Keratinocyte (primary cell): ENCODE measurements around the gene ANKRD2. TPM values are rescaled to one million over a fixed set of nuclear protein-coding genes. Genes with fewer than 3 reads are reported as not detected.

Experiments
- DNase-seq: peaks from one replicate; pipeline ENCODE4 v3.0.0-alpha.2; 2011; ENCODE audit warnings: low read depth, missing footprints, low spot score
- FAIRE-seq: peaks from 2 replicates; lab custom pipeline; 2011; peaks lifted over from hg19 to GRCh38; lab: Jason Lieb, UNC
- H2AFZ ChIP-seq: 2 replicates; pipeline ENCODE4 v1.6.0; 2012; ENCODE audit warnings: low read length, control low read depth, inconsistent platforms; ENCODE audit not compliant: control insufficient read depth
- H3K27ac ChIP-seq: 2 replicates; pipeline ENCODE4 v1.5.1; 2011; ENCODE audit warnings: low read length; ENCODE audit not compliant: control insufficient read depth, insufficient read depth
- H3K27me3 ChIP-seq: 3 replicates; pipeline ENCODE4 v1.6.0; 2011; ENCODE audit warnings: low read length; ENCODE audit not compliant: control insufficient read depth, insufficient read depth; ENCODE audit errors: extremely low read depth
- H3K36me3 ChIP-seq, 2 experiments: 2 replicates in 1 of 2; 3 replicates in 1 of 2; pipeline ENCODE4 v1.5.1; 2011; ENCODE audit warnings: low read length in 2 of 2, mild to moderate bottlenecking in 1 of 2; ENCODE audit not compliant: control insufficient read depth in 2 of 2, insufficient read depth in 2 of 2; ENCODE audit errors: extremely low read depth in 1 of 2
- H3K4me1 ChIP-seq: 3 replicates; pipeline ENCODE4 v1.5.1; 2011; ENCODE audit warnings: low read length; ENCODE audit not compliant: control insufficient read depth, insufficient read depth; ENCODE audit errors: extremely low read depth
- H3K4me2 ChIP-seq: 3 replicates; pipeline ENCODE4 v1.6.0; 2011; ENCODE audit warnings: low read depth, low read length; ENCODE audit not compliant: control insufficient read depth, insufficient read depth; ENCODE audit errors: extremely low read depth
- H3K4me3 ChIP-seq, 3 experiments: fragments of 200-600 bp in 1 of 3; sonication (generic) in 1 of 3; 2 replicates in 2 of 3; 3 replicates in 1 of 3; pipeline ENCODE4 v1.5.1; 2011 to 2016; ENCODE audit warnings: low read length in 3 of 3, mild to moderate bottlenecking in 3 of 3, control low read depth in 2 of 3, inconsistent platforms in 1 of 3, low read depth in 1 of 3, mixed read lengths in 1 of 3, mixed run types in 1 of 3, moderate library complexity in 1 of 3; ENCODE audit not compliant: control insufficient read depth in 2 of 3, insufficient read depth in 2 of 3; ENCODE audit errors: extremely low read depth in 1 of 3
- H3K79me2 ChIP-seq: 2 replicates; pipeline ENCODE4 v1.6.0; 2012; ENCODE audit warnings: low read length; ENCODE audit not compliant: control insufficient read depth, insufficient read depth
- H3K9ac ChIP-seq: 3 replicates; pipeline ENCODE4 v1.6.0; 2011; ENCODE audit warnings: low read length; ENCODE audit not compliant: control insufficient read depth, insufficient read depth; ENCODE audit errors: extremely low read depth
- H3K9me1 ChIP-seq: 3 replicates; pipeline ENCODE4 v1.6.0; 2011; ENCODE audit warnings: low read length; ENCODE audit not compliant: control insufficient read depth, insufficient read depth; ENCODE audit errors: extremely low read depth
- H3K9me3 ChIP-seq: 2 replicates; pipeline ENCODE4 v1.5.1; 2012; ENCODE audit warnings: low read depth, low read length; ENCODE audit not compliant: control insufficient read depth
- H4K20me1 ChIP-seq: 3 replicates; pipeline ENCODE4 v1.6.0; 2011; ENCODE audit warnings: low read length; ENCODE audit not compliant: control insufficient read depth, insufficient read depth; ENCODE audit errors: extremely low read depth
- CTCF ChIP-seq, 3 experiments: IDR thresholded peaks in 1 of 3; conservative IDR thresholded peaks in 1 of 3; optimal IDR thresholded peaks in 1 of 3; 2 replicates in 2 of 3; 3 replicates in 1 of 3; pipeline versions ENCODE3 to v1.5.1; 2011; ENCODE audit warnings: low read length in 3 of 3, mild to moderate bottlenecking in 3 of 3, moderate library complexity in 2 of 3, control low read depth in 1 of 3, inconsistent platforms in 1 of 3; ENCODE audit not compliant: insufficient read depth in 2 of 3; ENCODE audit errors: extremely low read depth in 1 of 3
- EZH2 ChIP-seq: IDR thresholded peaks from one replicate; pipeline ENCODE4 v1.6.1; 2012; ENCODE audit warnings: inconsistent platforms, mild to moderate bottlenecking, low read length, moderate library complexity
- dilution Hi-C: fragments of 300-500 bp; cut with MboI; formaldehyde crosslinking; loops from one replicate; pipeline ENCODE4 v1.7.0; 2020; ENCODE audit warnings: low sequenced_read_pairs; ENCODE audit not compliant: extremely low pct_ligation_motif_present
- polyA plus RNA-seq, 5 experiments: library from polyadenylated mRNA; depleted of rRNA in 3 of 5; stranded (reverse) in 3 of 5; stranded (forward) in 1 of 5; unstranded in 1 of 5; fragments of >200 nt; gene quantifications; 1 replicate in 1 of 5; 2 replicates in 3 of 5; 3 replicates in 1 of 5; pipeline versions ENCODE4 v1.2.1 to v1.2.3, GENCODE V29; 2011 to 2012; ENCODE audit warnings: missing spikeins in 2 of 5, low read depth in 1 of 5, low replicate concordance in 1 of 5

ANKRD2 gene
- polyA plus RNA-seq, 1 donor (not counting 4 experiments of a cell fraction or from before 2014, with no cell fraction given), result 0.38 TPM

- no peaks in the 10 kb centered on the region for H3K9me3 ChIP-seq
- H3K9ac ChIP-seq, result no peak overlapping the region
- peak overlapping the region; percentile 9 for H2AFZ ChIP-seq
- H3K4me3 ChIP-seq, result no peak overlapping the region
- H3K27ac ChIP-seq, result peak overlapping the region; percentile 31
- no peak for TF ChIP-seq EZH2
- no peak for TF ChIP-seq CTCF (optimal IDR thresholded peaks at IDR 0.05 in 1 of 3, IDR thresholded peaks at IDR 0.05 in 1 of 3, conservative IDR thresholded peaks at IDR 0.05 in 1 of 3; ENCODE audit: extremely low read depth in 1 of 3, insufficient read depth in 2 of 3, low read length in 3 of 3)
- no peaks in the 10 kb centered on the region for H3K36me3 ChIP-seq
- peak overlapping the region; percentile 8 for H3K4me2 ChIP-seq
- H3K27me3 ChIP-seq, result no peaks in the 10 kb centered on the region
- FAIRE-seq (no peak), DNase-seq (no peak)
- H3K4me1 ChIP-seq, result peaks cover 37% of the 10 kb centered on the region
- no peaks in the 10 kb centered on the region for H4K20me1 ChIP-seq
- no peaks in the 10 kb centered on the region for H3K9me1 ChIP-seq
- dilution Hi-C loops, result no loop called here
- H3K79me2 ChIP-seq, result peaks cover 12% of the 10 kb centered on the region
These were observed 34.2 kb upstream of the ANKRD2 start for GRCh38 chr10:97538411-97538810.

GRCh38 chr10:97538839-97539238 lies 33.7 kb upstream of the ANKRD2 start:
- Histone ChIP-seq H4K20me1 (no peaks in the 10 kb centered on the region), H3K4me2 (peak overlapping the region; percentile 8), H3K36me3 (no peaks in the 10 kb centered on the region), H3K4me3 (no peak overlapping the region), H3K9ac (no peak overlapping the region), H3K4me1 (peaks cover 41% of the 10 kb centered on the region), H3K27me3 (no peaks in the 10 kb centered on the region), H3K9me1 (no peaks in the 10 kb centered on the region), H3K79me2 (peaks cover 12% of the 10 kb centered on the region), H2AFZ (no peak overlapping the region), H3K9me3 (no peaks in the 10 kb centered on the region), H3K27ac (peak overlapping the region; percentile 31)
- FAIRE-seq, result no peak
- dilution Hi-C loops, result no loop called here
- DNase-seq, result no peak
- no peak for TF ChIP-seq EZH2
- TF ChIP-seq CTCF (optimal IDR thresholded peaks at IDR 0.05 in 1 of 3, IDR thresholded peaks at IDR 0.05 in 1 of 3, conservative IDR thresholded peaks at IDR 0.05 in 1 of 3; ENCODE audit: extremely low read depth in 1 of 3, insufficient read depth in 2 of 3, low read length in 3 of 3), result no peak
